ENCODE data around the gene DCC. TPM values are rescaled to one million over a fixed set of nuclear protein-coding genes. Genes with fewer than 3 reads are reported as not detected.

Gene DCC
- total RNA-seq, 2 donors from 2014 or later: 0.10 to 0.48 TPM

DNA sequence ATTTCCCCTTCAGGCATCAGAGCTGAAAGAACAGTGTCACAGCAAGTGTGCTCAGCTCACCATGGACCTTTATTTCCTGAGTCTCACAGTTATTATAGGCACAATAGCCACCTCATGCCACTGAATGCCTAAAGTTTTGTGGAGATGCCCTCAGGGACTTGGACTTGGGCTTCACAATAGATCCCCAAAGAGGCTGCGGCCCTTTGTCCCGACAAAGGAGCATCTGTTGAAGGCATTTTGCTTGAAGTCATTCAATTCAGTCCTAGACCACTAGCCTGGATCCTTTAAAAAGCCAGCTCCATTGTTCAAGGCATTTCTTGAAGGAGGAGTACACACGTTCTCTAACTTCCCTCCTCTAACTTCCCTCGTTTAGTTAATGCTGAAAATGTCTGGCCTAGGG is 125.4 kb downstream of the DCC start:
- Histone ChIP-seq H3K4me3 (no peak overlapping the region), H3K9me3 (no peaks in the 10 kb centered on the region), H3K9ac (ENCODE audit: low read depth in 2 of 2, low read length in 2 of 2) (no peak overlapping the region), H3K27ac (no peak overlapping the region), H3K4me1 (no peaks in the 10 kb centered on the region), H3K27me3 (peaks cover 5% of the 10 kb centered on the region), H3K36me3 (no peaks in the 10 kb centered on the region)
- TF ChIP-seq, protein P1, sequence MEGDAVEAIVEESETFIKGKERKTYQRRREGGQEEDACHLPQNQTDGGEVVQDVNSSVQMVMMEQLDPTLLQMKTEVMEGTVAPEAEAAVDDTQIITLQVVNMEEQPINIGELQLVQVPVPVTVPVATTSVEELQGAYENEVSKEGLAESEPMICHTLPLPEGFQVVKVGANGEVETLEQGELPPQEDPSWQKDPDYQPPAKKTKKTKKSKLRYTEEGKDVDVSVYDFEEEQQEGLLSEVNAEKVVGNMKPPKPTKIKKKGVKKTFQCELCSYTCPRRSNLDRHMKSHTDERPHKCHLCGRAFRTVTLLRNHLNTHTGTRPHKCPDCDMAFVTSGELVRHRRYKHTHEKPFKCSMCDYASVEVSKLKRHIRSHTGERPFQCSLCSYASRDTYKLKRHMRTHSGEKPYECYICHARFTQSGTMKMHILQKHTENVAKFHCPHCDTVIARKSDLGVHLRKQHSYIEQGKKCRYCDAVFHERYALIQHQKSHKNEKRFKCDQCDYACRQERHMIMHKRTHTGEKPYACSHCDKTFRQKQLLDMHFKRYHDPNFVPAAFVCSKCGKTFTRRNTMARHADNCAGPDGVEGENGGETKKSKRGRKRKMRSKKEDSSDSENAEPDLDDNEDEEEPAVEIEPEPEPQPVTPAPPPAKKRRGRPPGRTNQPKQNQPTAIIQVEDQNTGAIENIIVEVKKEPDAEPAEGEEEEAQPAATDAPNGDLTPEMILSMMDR (IDR thresholded peaks at IDR 0.05): no peak
- no peak for DNase-seq
- intact Hi-C loops (cut with DNase I): no loop called here

DNA sequence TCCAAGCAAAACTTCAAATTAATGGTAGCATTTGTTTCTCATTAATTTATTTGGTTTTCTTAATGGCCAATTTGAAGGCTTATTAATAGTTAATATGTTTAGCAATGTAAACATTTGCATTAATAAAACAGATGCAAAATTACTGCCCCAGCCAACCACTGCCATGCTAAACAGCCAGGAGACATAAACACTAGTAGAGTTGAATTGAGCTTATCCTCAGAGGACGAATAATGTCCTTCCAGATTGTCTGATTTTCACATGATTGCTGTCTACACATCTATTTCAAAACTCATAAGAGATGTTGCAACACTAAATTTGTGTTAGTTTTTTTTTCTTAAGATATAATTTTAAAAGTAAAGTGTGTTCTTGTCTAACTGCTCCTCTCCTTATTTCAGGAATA is 128.5 kb downstream of the DCC start:
- H3K4me1 ChIP-seq: no peaks in the 10 kb centered on the region
- no peak overlapping the region for H3K9ac ChIP-seq (ENCODE audit: low read depth in 2 of 2, low read length in 2 of 2)
- intact Hi-C loops (cut with DNase I): no loop called here

DNA sequence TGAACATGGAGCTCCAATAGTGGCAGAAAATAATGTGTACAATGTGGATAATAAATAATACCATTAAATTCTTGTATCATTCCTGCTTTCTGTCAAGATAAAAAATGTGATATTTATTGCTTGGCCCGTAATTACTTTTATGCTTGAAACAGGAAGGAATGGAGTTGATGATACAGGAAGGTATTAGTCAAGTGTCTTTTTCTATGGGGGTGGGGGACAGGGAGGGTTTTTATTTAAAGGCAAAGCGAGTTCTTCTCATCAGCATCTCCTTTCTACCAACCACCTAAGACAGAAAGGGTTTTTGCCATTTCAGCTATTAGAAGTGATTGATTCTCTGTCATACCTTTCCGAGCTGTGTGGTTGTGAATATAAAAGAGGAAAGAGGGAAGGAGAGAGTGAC is 135.3 kb downstream of the DCC start:
- H3K9ac ChIP-seq (ENCODE audit: low read depth in 2 of 2, low read length in 2 of 2): no peak overlapping the region
- H3K27ac ChIP-seq: no peak overlapping the region
- no peak for DNase-seq
- no peaks in the 10 kb centered on the region for H3K4me1 ChIP-seq
- intact Hi-C loops (cut with DNase I): no loop called here
- no peaks in the 10 kb centered on the region for H3K9me3 ChIP-seq
- H3K36me3 ChIP-seq: no peaks in the 10 kb centered on the region
- H3K4me3 ChIP-seq: no peak overlapping the region
- TF ChIP-seq, protein P1 (IDR thresholded peaks at IDR 0.05): no peak
- no peaks in the 10 kb centered on the region for H3K27me3 ChIP-seq

More for the DNA sequence above, 128.5 kb downstream of the DCC start:
- Histone ChIP-seq H3K4me3 (no peak overlapping the region), H3K27ac (no peak overlapping the region), H3K9me3 (no peaks in the 10 kb centered on the region), H3K36me3 (no peaks in the 10 kb centered on the region), H3K27me3 (peaks cover 5% of the 10 kb centered on the region)
- DNase-seq: no peak
- TF ChIP-seq, protein P1 (IDR thresholded peaks at IDR 0.05): no peak

DNA sequence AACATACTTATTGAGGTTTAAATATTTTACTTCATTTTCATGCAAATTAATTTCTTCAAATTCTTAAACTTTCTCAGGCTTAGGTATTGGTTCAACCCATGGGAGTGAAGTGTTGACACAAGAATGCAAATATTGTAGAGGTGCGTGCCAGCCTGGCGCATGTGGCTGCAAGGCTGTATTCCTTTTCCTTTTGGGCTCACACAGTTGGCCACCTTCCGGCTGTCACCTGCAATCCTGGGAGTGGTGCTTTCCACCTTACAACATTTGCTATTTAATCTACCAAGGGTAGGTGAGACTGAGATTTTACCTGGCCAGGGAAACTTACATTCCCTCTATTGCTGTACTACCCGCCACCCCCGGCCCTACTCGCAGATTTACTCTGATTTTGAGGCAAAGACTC is 141.1 kb downstream of the DCC start:
- no peak overlapping the region for H3K9ac ChIP-seq (ENCODE audit: low read depth in 2 of 2, low read length in 2 of 2)
- no peaks in the 10 kb centered on the region for H3K36me3 ChIP-seq
- no peaks in the 10 kb centered on the region for H3K9me3 ChIP-seq
- TF ChIP-seq, protein P1 (IDR thresholded peaks at IDR 0.05): no peak
- no peak overlapping the region for H3K4me3 ChIP-seq
- no peak overlapping the region for H3K27ac ChIP-seq
- intact Hi-C loops (cut with DNase I): no loop called here
- peak; percentile 29 for DNase-seq
- H3K27me3 ChIP-seq: no peaks in the 10 kb centered on the region
- no peaks in the 10 kb centered on the region for H3K4me1 ChIP-seq

DNA sequence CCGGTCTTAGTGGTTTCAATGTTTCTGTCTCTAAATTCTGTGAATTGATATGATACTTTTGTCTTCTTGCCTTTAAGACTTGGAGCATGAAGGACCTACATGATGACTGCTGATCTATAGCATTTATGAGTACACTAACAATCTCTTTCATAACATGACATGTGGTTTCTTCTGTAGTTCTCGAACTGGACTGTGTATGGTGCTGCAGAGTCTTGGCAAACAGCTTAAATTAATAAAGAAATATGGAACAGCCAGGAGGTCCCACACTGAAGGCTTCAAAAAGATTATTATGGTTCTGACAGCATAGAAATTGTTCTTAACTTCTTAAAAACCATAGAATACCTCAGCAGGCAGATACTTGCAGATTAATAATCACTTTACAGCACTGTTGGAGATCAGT is 145.0 kb downstream of the DCC start:
- Histone ChIP-seq H3K27ac (no peak overlapping the region), H3K36me3 (no peaks in the 10 kb centered on the region), H3K9ac (ENCODE audit: low read depth in 2 of 2, low read length in 2 of 2) (no peak overlapping the region), H3K4me1 (no peaks in the 10 kb centered on the region), H3K27me3 (no peaks in the 10 kb centered on the region), H3K9me3 (no peaks in the 10 kb centered on the region), H3K4me3 (no peak overlapping the region)
- intact Hi-C loops (cut with DNase I): no loop called here
- TF ChIP-seq, protein P1 (IDR thresholded peaks at IDR 0.05): no peak
- DNase-seq: no peak

DNA sequence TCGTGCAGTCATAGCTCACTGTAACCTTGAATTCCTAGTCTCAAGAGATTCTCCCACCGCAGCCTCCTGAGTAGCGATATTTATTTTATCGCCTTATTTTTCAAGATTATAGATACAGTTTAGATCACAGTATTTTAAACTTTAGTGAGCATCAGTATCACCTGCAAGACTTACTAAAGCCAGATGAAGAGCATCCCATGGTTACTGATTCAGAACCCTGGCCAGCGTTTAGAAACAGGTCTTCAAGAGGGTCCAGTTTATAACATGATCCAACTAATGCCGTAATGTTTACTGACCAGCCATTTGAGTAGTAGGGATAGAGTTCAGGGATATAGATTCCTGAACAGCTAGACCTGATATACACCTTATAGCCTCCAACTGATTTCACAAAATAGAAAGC is 146.1 kb downstream of the DCC start:
- intact Hi-C loops (cut with DNase I): no loop called here
- Histone ChIP-seq H3K4me3 (no peak overlapping the region), H3K36me3 (no peaks in the 10 kb centered on the region), H3K9ac (ENCODE audit: low read depth in 2 of 2, low read length in 2 of 2) (no peak overlapping the region), H3K27ac (no peak overlapping the region), H3K9me3 (no peaks in the 10 kb centered on the region), H3K27me3 (no peaks in the 10 kb centered on the region), H3K4me1 (no peaks in the 10 kb centered on the region)
- DNase-seq: no peak
- TF ChIP-seq, protein P1 (IDR thresholded peaks at IDR 0.05): no peak

All from colonic mucosa (tissue), 4 donors.